GM12873 (cell line): ENCODE measurements around the gene NRN1L.

Experiments used
- CTCF ChIP-seq: IDR thresholded peaks from 2 replicates; pipeline ENCODE4 v1.5.1; 2012; ENCODE audit warnings: low read depth, mild to moderate bottlenecking, moderate library complexity, low read length, control low read depth; ENCODE audit not compliant: insufficient read depth; ENCODE audit errors: missing control alignments

The NRN1L gene

GRCh38 chr16:67865318-67865717 lies 19.4 kb upstream of the NRN1L start:
- peak; percentile 54 for TF ChIP-seq CTCF

- no peak for TF ChIP-seq CTCF
These were observed 16.4 kb upstream of the NRN1L start for GRCh38 chr16:67868290-67868689.

GRCh38 chr16:67869653-67870052 lies 15.0 kb upstream of the NRN1L start:
- TF ChIP-seq CTCF = no peak

GRCh38 chr16:67871256-67871655 lies 13.4 kb upstream of the NRN1L start:
- no peak for TF ChIP-seq CTCF

- no peak for TF ChIP-seq CTCF
These were observed 12.5 kb upstream of the NRN1L start for GRCh38 chr16:67872131-67872630.

GRCh38 chr16:67872631-67873434 lies 11.9 kb upstream of the NRN1L start, which contains the start of gene EDC4:
EDC4 (plus strand) TSS chr16:67873052; CDS start chr16:67873262, 210 bp downstream.
- TF ChIP-seq CTCF = no peak

- no peak for TF ChIP-seq CTCF
These were observed 11.0 kb upstream of the NRN1L start for GRCh38 chr16:67873435-67874370.
